ENCODE data around the gene PF4V1.
"Not testable (repeated sequence)": the region's sequence is repeated elsewhere in the genome, so short reads cannot be mapped to it uniquely, and the experiment has no call there.

The PF4V1 gene

DNA sequence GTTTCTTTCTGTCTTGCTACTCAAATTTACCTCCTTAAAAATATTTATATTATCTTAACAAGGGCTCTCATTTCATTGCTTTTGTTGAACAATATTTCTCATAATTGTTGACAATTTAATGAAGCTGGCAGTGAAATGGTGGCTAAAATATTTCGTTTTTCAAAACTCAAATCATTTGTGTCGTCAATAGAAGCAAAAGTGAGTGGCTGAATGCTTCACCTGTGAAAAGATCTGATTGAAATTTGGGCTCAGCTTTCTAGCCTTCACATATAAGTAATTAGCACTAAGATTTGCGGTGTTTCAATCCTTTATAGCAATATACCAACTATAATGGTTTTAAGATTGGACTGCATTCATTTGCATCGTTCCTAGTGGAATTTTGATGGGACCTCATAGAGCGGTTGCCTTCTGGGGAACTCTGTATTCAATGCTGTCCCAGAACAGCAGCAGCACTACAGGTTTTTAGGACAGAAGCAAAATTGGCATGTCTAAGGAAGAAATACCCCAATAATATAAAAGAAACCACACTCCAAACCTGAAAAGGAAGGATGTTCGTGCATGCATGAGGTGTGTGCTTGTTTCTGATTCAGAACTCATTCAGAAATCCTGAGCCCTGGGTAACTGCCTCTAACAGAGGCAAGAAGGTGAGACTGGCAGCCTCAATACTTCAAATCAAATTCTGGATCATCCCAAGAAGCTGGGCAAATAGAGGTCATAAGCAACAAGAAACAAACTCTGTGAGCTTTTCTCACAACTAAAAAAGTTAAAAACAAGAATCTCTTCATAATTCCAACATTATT, 18.6 kb downstream of the PF4V1 start:
- DNase-seq: no peak

- DNase-seq: no peak
Observed at GRCh38 chr4:73872316-73873108, 19.4 kb downstream of the PF4V1 start.

- no peak for DNase-seq
Observed at GRCh38 chr4:73874386-73874785, 21.3 kb downstream of the PF4V1 start.

DNA sequence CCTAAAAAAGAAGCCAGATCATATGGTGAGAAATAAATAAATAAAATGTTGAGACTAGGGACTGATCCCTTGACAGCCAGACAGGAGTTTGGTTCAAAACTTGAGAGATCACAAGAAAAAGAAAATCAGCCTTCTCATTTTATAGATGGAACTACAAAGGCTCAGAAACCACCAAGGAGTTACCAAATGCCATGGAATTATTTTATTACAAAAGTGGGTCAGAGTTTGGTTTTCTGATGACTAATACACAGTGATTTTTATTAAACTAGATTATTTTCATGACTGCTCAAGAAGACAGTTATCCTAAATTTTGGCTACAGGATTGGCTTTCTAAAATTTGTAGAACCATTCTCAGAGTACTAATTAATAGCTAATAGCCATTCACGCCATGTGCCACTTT, 22.3 kb downstream of the PF4V1 start:
- DNase-seq: no peak

GRCh38 chr4:73883306-73883705, 30.2 kb downstream of the PF4V1 start:
- no peak for DNase-seq

GRCh38 chr4:73885574-73886267, 32.6 kb downstream of the PF4V1 start:
- no peak for DNase-seq

- DNase-seq: no peak
Observed at GRCh38 chr4:73891326-73891725, 38.2 kb downstream of the PF4V1 start.

DNA sequence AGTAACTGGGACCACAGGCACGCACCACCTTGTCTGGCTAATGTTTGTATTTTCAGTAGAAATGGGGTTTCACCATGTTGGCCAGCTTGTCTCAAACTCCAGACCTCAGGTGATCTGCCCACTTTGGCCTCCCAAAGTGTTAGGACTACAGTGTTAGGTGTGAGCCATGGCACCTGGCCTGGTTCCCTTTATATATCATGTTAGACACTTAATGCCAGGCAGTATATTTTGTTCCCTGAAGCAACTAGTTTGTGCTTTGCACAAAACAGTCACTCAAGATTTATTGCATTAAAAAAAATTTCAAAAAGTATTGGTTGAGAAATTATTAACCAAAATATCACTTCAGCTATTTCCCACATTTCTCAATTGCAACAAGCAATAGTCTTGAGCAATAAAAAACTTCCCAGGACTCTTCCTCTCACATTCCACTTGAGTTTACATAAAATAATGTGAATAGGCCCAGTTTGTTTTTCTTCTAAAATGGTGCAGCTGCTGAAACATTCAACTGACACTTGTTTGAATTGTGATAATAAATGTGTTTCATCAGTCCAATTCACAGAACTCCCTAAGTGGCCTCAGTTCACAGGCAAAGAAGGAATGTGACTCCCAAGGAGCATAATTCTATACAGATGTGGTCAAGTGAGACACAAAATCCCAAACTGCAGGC, 38.8 kb downstream of the PF4V1 start:
- DNase-seq: no peak

DNA sequence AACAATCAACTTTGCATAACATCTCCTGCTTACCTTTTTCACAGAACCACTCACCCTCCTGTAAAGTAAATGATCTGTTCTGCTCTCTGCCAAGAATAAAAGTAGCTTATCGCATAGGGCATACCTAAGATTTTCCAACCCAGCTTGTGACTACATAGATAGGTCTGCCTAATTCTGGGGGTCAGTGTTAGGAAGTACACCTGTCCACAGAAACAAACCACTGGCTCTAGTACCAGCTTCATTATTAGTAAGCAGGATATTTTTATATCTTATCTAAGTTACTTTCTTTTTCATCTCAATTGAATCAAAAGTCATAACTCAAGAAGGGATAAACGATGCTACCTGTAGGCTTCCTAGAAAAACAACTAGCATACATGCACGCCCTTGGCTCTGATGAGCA, 39.9 kb downstream of the PF4V1 start:
- no peak for DNase-seq

DNA sequence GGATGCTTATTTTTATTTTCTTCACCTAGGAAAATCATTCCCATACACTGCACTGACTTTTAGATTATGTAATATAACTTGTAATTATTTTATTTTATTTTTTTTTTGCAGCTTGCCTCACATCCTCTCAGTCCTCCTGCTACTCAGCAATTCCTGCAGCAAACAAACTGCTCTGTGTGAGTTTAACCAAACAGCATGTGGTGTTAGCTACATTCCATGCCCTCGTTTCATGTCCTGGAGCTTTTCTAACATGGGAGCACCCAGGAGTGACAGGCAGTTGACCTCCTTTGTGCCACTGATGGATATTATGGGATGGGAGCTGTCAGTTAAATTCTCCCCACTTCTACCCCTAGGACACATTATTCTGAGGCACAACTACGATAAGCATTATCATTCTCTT, 40.9 kb downstream of the PF4V1 start:
- DNase-seq: no peak

DNA sequence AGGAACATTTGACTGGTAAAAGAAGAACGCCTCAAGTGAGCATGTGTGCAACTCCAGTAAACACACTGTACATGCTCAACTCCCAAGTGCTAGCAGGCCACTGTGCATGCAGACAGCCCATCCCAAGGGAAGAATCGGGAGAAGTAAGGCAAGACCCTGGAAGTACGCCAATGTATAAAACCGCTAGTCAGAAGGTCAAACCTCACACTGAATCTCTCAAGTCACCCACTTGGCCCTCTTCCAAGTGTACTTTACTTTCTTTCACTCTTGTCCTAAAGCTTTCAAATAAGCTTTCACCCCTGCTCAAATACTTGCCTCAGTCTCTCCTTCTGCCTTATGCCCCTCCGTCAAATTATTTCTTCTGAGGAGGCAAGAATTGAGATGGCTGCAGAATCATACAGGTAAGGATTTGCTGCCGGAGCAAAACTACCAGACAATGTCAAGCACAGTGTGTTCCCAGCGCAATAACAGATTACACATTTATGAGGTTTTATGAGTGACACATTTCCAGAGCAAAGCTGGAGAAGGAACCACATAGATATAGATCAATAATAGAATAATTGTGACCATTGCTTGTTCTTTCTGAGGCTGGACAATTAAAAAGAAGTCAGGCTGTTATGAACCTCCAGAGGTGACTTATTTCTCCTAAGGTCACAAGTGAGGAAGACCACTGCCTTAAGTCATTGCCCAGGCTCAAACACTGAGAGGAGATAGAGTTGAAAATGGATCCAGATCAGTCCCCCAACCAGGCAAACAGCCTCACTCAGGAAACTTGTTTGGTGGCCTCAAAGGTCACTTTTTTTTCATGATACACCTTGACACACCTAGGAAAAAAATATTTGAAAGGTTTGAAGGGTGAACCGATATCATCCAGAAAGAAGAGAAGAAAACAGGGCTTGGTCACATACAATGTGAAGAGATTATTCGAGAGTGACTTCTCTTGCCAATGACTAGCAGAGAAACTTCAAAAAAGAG, 42.4 kb downstream of the PF4V1 start:
- DNase-seq: no peak

- DNase-seq: no peak
Observed at GRCh38 chr4:73896416-73896815, 43.3 kb downstream of the PF4V1 start.

GRCh38 chr4:73897380-73898136, 44.5 kb downstream of the PF4V1 start:
- no peak for DNase-seq

- DNase-seq: not testable (repeated sequence)
Observed at GRCh38 chr4:73899338-73899737, 46.2 kb downstream of the PF4V1 start.

- DNase-seq: no peak
Observed at GRCh38 chr4:73901031-73901430, 47.9 kb downstream of the PF4V1 start.

- no peak for DNase-seq
Observed at GRCh38 chr4:73902038-73902637, 49.0 kb downstream of the PF4V1 start.

- no peak for DNase-seq
Observed at GRCh38 chr4:73902817-73903547, 49.9 kb downstream of the PF4V1 start.
